ENCODE data around the gene DDIT4L.
"Not testable (repeated sequence)": the region's sequence is repeated elsewhere in the genome, so short reads cannot be mapped to it uniquely, and the experiment has no call there.

The DDIT4L gene

GRCh38 chr4:100189820-100190642 lies at the start of gene DDIT4L:
TSS of gene DDIT4L (minus strand) at chr4:100190468. CDS start at chr4:100189983, 485 bp downstream.
- no peak for DNase-seq

GRCh38 chr4:100240008-100240407 lies 49.7 kb upstream of the DDIT4L start:
- no peak for DNase-seq

GRCh38 chr4:100224721-100225120 lies 34.5 kb upstream of the DDIT4L start:
- no peak for DNase-seq

- no peak for DNase-seq
Observed at GRCh38 chr4:100224160-100224559, 33.9 kb upstream of the DDIT4L start.

- DNase-seq: no peak
Observed at GRCh38 chr4:100208964-100209363, 18.7 kb upstream of the DDIT4L start.

- no peak for DNase-seq
Observed at GRCh38 chr4:100208459-100208858, 18.2 kb upstream of the DDIT4L start.

GRCh38 chr4:100206850-100207249 lies 16.6 kb upstream of the DDIT4L start:
- DNase-seq: no peak

GRCh38 chr4:100198061-100198460 lies 7.8 kb upstream of the DDIT4L start:
- DNase-seq: no peak

- not testable (repeated sequence) for DNase-seq
Observed at GRCh38 chr4:100196388-100197071, 6.3 kb upstream of the DDIT4L start.

- peak; percentile 14 to 21 for DNase-seq
Observed at GRCh38 chr4:100190643-100191600, 654 bp upstream of the DDIT4L start.

- peak; percentile 81 to 92 for DNase-seq
Observed at GRCh38 chr4:100188829-100189228, 1.4 kb downstream of the DDIT4L start.

- no peak for DNase-seq
Observed at GRCh38 chr4:100187781-100188180, 2.5 kb downstream of the DDIT4L start.

GRCh38 chr4:100184787-100185186 lies 5.5 kb downstream of the DDIT4L start:
- DNase-seq: no peak

GRCh38 chr4:100177855-100178254 lies 12.4 kb downstream of the DDIT4L start:
- no peak for DNase-seq

GRCh38 chr4:100177126-100177525 lies 13.1 kb downstream of the DDIT4L start:
- DNase-seq: no peak

- no peak for DNase-seq
Observed at GRCh38 chr4:100175858-100176257, 14.4 kb downstream of the DDIT4L start.

- DNase-seq: no peak
Observed at GRCh38 chr4:100174985-100175383, 15.3 kb downstream of the DDIT4L start.

GRCh38 chr4:100170986-100171385 lies 19.3 kb downstream of the DDIT4L start:
- no peak for DNase-seq

- DNase-seq: no peak
Observed at GRCh38 chr4:100169491-100170485, 20.5 kb downstream of the DDIT4L start.

GRCh38 chr4:100168521-100168920 lies 21.7 kb downstream of the DDIT4L start:
- no peak for DNase-seq

- no peak for DNase-seq
Observed at GRCh38 chr4:100166297-100167039, 23.8 kb downstream of the DDIT4L start.
